BE2C (cell line): ENCODE data around the gene PTX4. TPM values are rescaled to one million over a fixed set of nuclear protein-coding genes. Genes with fewer than 3 reads are reported as not detected.
A peak's percentile ranks its signal among the peaks of the same experiment; 100 is the strongest.

Experiments
- DNase-seq: peaks from one replicate; pipeline ENCODE4 v3.0.0-alpha.2; 2020
- H3K27me3 ChIP-seq: fragments of 250-450 bp; sonication (Bioruptor Pico); 2 replicates; pipeline ENCODE4 v1.5.1; 2020; ENCODE audit warnings: mild to moderate bottlenecking
- H3K36me3 ChIP-seq: fragments of 250-450 bp; sonication (Bioruptor Pico); 2 replicates; pipeline ENCODE4 v1.5.1; 2020; ENCODE audit warnings: mild to moderate bottlenecking
- H3K4me1 ChIP-seq: fragments of 250-450 bp; sonication (Bioruptor Pico); 2 replicates; pipeline ENCODE4 v1.5.1; 2020
- H3K4me3 ChIP-seq: 2 replicates; pipeline ENCODE4 v1.5.1; 2011; ENCODE audit warnings: low read depth, low read length
- H3K9me3 ChIP-seq: fragments of 250-450 bp; sonication (Bioruptor Pico); 2 replicates; pipeline ENCODE4 v1.5.1; 2020
- CTCF ChIP-seq: IDR thresholded peaks from 2 replicates; pipeline ENCODE4 v1.5.1; 2012; ENCODE audit warnings: mild to moderate bottlenecking, low read depth, low read length
- polyA plus RNA-seq: library from polyadenylated mRNA; unstranded; fragments of >200 nt; gene quantifications from one replicate; pipeline ENCODE4 v1.2.1, GENCODE V29; 2012; ENCODE audit warnings: low read depth, missing spikeins; ENCODE audit not compliant: insufficient read length, insufficient read depth

The PTX4 gene
- not detected for polyA plus RNA-seq

- peaks cover 4% of the 10 kb centered on the region; the same call in 1 of the 2 replicates for H3K27me3 ChIP-seq
- DNase-seq: no peak
- no peak within 1 kb of the TSS for H3K4me3 ChIP-seq
Observed at GRCh38 chr16:1488619-1489018, at the start of gene PTX4. TSS of gene PTX4 (minus strand) at chr16:1488944. CDS start at chr16:1488909, 35 bp downstream.

GRCh38 chr16:1537763-1538289, 49.1 kb upstream of the PTX4 start:
- Histone ChIP-seq H3K4me1 (peaks cover 16% of the 10 kb centered on the region), H3K27me3 (no peaks in the 10 kb centered on the region)

More at GRCh38 chr16:1488619-1489018, at the start of gene PTX4:
- no peaks in the 10 kb centered on the region for H3K36me3 ChIP-seq
- no peaks in the 10 kb centered on the region for H3K9me3 ChIP-seq
- no peak for TF ChIP-seq CTCF
- H3K4me1 ChIP-seq: peaks cover 4% of the 10 kb centered on the region; the same call in 1 of the 2 replicates

GRCh38 chr16:1537138-1537577, 48.4 kb upstream of the PTX4 start:
- Histone ChIP-seq H3K4me1 (peaks cover 23% of the 10 kb centered on the region), H3K9me3 (no peaks in the 10 kb centered on the region), H3K36me3 (peaks cover 3% of the 10 kb centered on the region), H3K27me3 (no peaks in the 10 kb centered on the region), H3K4me3 (no peak overlapping the region)
- peak; percentile 12 for DNase-seq
- no peak for TF ChIP-seq CTCF

More at GRCh38 chr16:1537763-1538289, 49.1 kb upstream of the PTX4 start:
- H3K4me3 ChIP-seq: no peak overlapping the region
- peak; percentile 3 for DNase-seq
- H3K9me3 ChIP-seq: no peaks in the 10 kb centered on the region
- no peak for TF ChIP-seq CTCF
- peaks cover 6% of the 10 kb centered on the region for H3K36me3 ChIP-seq

GRCh38 chr16:1536601-1537000, 47.9 kb upstream of the PTX4 start:
- H3K36me3 ChIP-seq: peaks cover 3% of the 10 kb centered on the region
- no peak for TF ChIP-seq CTCF
- H3K9me3 ChIP-seq: no peaks in the 10 kb centered on the region
- DNase-seq: peak; percentile 2
- H3K4me3 ChIP-seq: no peak overlapping the region
- no peaks in the 10 kb centered on the region for H3K27me3 ChIP-seq
- peaks cover 28% of the 10 kb centered on the region for H3K4me1 ChIP-seq

GRCh38 chr16:1535391-1536291, 46.9 kb upstream of the PTX4 start:
- no peak for TF ChIP-seq CTCF
- H3K4me3 ChIP-seq: peak overlapping the region; percentile 68
- H3K27me3 ChIP-seq: no peaks in the 10 kb centered on the region
- H3K9me3 ChIP-seq: no peaks in the 10 kb centered on the region
- DNase-seq: peak; percentile 20
- peaks cover 3% of the 10 kb centered on the region for H3K36me3 ChIP-seq
- H3K4me1 ChIP-seq: peaks cover 38% of the 10 kb centered on the region
